GM21390 (cell line): ENCODE measurements around the gene DCDC2C.
A peak's percentile ranks its signal among the peaks of the same experiment; 100 is the strongest.

Experiments
- ATAC-seq: cut with Tn5 transposase; IDR thresholded peaks from one replicate; pipeline ENCODE4 v1.9.1; 2021; ENCODE audit not compliant: unreplicated experiment

The DCDC2C gene

DNA sequence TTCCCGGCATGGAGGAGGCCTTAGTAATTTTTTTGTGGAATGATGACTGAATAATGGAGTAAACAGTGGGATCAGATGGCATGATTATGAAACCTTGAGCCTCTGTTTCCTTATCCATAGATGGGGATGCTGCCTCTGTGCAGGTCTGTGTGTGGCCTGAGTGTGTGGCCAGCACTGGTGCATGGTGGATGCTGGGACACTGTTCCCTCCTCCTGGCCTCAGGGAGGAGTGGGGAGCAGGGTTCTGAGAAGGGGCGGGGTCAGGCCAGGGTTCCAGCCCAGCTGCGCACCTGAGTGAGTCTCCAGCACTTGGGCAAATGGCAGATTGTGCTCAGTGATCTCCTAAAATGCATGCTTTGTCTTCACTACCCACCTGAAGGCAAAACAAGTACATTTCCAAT lies 66.4 kb downstream of the DCDC2C start:
- ATAC-seq, result no peak

DNA sequence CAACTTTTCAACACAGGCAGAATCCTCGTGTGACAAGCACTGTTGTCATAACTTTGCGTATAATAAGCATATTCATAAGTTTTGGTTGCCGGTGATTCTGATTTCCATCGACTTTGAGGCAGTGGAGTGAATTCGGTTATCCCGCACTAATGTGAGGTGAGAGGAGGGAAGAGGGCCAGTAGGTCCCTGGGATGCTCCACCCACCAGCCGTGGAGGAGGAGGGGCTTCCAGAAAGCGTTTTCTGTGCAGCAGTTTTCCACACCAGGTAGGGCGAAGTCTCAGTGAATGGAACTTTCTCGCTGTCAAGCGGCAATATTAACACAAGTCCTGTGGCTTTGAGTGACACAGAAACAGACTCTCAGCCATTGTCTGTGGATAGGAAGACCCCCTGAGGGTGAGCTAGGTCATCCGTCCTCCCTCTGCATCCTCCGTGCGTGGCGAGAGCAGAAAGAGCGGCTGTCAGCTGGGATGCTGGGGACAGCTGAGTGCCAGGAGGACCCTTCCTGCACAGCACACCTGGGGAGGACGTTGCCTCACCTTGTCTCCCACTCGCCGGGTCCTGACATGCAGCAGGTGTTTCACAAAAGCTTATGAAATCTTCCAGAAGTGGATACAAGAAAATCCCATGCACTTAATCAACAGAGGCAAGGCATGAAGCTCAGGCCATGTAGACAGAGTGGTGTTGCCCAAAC lies 67.5 kb downstream of the DCDC2C start:
- ATAC-seq, result no peak

DNA sequence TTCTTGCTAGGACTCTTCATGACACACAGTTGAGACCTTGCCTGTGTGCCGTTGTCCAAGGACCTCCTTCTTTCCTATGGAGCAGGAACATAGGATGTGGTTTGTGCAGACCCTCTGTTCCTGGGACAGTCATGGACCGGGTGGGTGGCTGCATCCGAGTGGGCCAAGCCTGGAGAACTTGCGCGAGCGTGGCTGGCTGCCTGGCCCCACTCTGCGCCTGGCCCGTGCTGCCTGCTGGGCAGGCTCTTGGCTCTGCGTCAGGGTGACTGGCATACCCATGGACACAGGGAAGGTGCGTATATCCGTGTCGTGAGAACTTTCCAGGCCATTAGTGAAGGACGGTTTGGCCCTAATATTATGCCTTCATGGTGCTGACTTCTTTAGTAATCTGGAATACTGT lies 68.2 kb downstream of the DCDC2C start:
- no peak for ATAC-seq

DNA sequence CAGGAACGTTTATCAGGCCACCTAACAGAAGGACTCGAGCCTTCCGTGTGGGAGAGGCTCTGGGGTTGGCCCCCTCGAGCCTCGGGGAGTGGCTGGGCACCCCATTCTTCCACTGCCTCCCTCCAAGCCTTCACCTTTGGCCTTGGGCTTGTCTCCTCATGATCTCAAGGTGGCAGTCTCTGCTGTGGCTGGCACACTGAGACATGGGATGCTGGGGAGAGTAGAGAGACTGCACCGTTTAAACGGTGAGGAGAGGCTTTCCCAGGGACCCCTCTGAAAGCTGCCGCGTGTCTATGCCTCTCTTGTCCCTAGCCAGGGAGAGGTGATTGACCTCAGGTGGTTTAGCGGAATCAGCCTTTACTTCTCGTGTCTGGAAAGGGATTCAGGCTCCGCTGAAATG lies 71.0 kb downstream of the DCDC2C start:
- ATAC-seq, result no peak

DNA sequence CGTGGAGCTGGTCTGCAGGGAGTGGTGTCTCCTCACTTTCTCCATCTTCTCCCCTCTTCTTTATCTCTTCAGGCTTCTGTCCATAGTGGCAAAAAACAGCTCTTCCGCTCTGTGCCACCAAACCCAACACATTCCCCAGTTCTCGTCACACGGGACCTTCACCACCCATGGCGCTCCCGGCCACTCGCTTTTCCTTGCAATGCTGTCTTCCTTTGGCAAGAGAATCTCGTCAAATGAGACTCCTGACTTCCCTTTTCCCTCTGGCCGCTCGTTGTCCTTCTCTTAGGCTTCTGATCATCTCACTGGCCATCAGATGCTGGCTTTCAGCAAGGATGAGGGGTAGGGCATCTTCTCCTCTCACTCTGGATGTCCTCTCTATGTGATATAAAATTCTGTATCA lies 72.9 kb downstream of the DCDC2C start:
- no peak for ATAC-seq

DNA sequence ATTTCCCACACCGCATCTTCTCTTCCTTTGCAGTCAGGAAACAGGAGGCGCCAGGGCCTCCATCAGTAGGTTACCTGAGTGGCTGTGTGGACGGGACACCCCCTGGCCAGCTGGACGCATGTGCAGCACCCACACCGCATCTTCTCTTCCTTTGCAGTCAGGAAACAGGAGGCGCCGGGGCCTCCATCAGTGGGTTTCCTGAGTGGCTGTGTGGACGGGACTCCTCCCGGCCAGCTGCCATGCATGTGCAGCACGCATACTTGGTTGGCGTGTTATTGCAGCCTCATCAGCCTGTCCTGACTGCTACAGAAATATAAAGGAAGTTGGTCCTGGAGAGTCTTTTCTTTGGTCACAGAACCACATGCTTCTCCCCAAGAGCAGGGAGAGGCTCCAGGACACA lies 74.6 kb downstream of the DCDC2C start:
- no peak for ATAC-seq

DNA sequence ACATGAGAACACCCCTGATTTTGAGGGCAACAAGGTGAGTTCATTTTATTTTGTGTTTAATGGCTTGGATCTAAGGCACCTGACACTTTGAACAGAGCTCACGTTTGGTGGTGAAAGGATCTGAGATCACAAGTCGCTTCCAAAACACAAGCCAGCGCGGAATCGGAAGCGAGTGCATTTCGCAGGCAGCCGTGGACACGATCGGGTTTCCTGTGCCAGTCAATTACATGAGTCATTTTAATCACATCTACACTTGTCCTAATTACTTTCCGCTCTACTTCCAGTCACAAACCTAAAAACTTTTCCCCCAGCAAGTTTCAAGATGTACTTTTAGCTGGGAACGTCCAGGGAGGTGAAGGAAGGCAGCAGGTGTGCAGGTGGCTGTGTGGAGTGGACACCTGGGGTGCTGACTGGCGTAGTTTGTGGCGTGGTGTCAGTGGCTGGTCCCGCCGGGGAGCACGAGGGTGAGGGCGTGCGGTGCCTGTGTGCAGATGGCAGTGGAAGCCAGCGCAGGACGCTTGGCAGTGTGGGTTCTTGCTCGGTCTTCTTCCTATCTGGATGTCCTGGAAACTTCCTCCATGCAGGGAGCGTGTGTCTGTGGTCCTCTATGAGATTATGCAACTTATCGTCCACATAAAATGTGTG lies 75.6 kb downstream of the DCDC2C start:
- ATAC-seq, result no peak

DNA sequence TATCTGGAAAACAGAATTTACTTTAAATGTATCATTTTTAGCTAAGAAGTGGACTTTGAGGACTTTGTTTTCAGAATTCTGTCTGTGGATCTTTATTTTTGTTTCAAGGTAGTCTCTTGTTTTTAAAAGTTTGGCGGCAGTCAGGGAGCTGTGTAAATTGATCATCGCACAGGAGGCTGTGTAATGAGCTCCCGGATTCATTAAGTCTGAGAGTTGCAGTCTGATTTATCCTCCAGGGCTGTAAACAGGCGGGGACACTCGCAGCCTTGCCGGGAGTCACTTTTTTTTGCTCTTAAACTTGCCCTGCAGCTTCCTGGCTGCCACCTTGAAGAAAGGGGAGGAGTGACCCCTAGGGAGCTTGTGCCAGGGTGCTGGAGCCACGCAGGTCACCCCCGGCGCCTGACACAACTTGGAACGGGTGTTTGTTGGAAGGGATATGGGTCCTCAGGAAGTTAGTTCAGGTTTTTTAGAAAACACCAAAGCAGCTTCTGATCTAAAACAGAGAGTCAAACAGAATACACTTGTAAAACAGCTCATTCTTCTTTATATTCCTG lies 76.2 kb downstream of the DCDC2C start:
- no peak for ATAC-seq

DNA sequence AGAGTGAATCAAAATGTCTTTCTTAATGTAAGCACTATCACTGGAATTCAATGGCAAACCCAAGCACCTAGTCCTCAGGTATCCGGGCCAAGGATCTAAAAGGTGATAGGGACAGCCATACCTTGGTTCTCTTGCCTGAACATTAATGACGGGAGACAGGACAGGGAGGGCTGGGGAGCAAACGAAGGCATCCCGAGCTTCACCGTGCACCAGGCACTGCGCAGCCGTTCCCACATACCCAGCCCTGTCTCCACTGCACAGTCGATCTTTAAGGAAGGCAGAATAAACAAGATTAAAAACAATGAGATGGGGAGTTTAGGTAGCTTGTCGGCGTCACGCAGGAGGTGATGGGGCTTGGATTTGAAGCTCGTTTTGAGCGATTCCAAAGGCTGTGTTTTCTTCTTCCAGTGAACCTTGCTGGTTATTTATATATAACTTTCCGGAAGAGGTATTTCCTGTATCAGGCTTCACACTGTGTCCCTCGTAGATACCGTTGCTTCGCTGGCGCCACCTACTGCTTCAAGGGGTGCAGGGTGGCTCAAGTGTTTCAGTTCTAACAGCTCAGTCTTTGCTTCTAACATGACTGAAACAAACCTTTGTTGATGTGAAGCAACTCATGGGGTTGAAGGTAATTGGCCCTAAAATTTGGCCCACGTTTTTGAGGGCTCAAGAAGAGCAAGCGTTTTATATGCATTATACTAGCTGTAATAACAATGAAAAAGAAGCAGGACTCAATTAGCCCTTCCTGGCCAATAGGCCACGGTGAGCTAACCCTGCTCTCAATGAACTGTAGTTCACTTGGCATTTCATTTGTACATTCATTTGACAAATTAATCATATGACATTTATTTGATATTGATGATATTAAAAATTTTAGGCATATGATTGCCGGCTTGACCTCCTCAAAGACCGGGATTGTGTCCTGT lies 77.4 kb downstream of the DCDC2C start:
- peak; percentile 98 for ATAC-seq

DNA sequence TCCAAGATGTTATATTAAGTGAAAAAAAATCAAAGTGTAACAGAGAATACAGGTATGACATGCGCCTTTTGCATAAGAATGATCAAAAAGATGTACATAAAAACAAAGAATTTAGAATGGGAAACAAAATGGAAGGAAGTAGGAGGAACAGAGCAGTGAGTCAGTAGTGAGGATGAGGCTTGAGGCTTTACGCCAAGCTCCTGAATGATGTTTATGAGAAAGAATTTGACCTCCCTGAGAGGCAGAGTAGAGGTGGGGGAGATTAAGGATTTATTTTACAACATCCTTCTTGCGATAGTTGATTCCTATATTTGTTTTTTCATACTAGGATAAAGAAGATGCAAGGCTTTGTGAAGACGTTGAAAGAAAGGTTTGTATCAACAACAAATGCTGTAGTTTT lies 81.4 kb downstream of the DCDC2C start:
- no peak for ATAC-seq

DNA sequence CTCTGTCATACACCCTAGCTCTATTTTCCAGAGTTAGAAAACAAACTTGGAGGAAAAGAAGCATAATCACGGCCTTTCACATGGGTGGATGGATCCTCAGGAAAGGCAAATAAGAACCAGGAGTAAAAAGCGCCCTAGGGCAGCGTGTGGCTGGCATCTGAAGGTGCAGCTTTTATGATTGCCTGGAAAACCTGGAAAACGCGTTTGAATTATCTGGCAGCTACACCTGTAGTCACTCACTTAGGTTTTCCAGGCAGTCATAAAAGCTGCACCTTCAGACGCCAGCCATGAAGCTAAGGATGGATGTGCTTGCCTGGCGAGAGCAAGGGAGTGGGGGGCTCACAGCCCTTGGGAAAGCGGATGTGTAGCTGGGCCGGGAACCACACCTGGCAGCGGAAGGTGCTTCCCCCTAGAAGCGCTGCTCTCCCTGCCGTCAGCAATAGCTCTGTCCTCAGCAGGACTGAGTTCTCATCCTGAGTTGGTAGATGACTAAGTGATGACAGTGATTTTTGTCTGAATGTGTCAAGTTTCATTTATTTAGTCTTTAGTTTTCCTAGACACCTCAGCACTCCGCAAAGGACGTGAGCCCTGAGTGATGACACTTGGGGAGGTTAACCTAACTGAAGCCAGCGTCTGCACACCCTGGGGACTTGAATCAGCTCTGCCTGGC lies 82.0 kb downstream of the DCDC2C start:
- no peak for ATAC-seq

DNA sequence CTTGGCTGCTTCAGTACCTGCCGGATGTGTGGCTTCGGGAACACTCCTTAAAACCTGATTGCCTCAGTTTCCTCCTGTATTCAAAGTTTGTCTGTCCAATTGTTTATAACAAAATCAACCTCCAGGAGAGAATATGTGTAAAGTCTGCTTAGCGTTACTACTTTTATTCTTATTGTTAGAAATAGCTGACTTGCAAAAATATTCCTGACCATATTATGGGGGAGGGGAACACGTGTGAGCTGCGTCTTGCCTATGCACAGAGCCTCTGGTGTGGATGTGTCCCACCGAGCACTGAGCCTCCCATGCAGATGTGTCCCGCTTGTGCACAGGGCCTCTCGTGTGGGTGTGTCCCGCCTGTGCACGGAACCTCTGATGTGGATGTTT lies 82.5 kb downstream of the DCDC2C start:
- ATAC-seq, result no peak

DNA sequence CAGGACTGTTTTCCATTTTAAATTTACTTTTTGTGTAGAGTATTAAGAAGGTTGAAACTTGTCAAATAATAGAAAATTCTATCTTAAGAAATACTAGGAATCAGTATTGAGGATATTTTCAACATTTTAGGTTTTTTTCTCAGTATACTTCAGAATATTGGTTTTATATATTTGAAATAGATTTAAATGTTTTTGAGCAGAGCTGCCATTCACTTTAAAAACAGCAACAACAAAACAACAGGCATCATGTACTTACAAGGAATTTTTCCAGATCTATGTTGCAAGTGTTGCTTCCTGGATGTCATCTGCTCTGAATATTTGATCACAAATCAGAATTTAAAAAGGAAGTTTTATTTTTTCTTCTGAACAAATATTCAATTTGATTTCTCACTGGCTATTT lies 84.4 kb downstream of the DCDC2C start:
- ATAC-seq, result no peak

DNA sequence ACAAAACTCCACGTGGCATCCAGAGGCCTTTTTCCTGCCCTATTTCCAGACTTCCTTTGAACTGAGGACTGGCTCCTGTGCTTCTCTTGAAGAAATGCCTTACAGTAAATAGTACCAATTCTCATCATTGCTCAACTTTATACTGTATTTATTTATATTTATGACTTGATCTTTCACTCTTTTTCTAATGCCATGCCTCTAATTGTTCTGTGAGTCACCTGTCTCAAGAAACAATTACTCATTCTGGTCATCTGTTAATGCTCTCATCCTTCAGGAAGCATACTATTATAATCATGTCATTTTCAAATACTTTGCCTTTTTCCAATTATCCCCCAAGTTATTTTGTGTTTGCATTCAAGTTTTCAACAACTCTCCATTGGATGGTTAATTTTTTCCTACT lies 85.9 kb downstream of the DCDC2C start:
- ATAC-seq, result no peak

DNA sequence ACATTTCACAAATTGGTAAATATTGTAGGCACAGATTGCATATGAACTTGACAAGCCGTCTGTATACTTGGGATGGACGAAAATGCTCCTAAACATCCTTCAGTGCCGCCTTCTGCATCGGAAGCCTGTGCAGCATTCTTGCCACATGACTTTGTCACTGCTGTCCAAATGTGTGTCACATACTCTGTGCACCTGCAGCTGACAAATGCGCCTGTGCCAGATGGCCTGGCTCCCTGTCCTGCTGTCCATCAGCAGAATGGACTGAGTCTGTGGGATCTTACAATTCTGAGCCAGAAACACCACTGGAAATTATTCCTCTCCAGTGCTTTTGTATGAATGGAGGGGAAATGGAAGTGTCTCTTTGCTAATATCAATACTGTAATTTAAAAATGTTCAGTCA lies 89.9 kb downstream of the DCDC2C start:
- ATAC-seq, result no peak

DNA sequence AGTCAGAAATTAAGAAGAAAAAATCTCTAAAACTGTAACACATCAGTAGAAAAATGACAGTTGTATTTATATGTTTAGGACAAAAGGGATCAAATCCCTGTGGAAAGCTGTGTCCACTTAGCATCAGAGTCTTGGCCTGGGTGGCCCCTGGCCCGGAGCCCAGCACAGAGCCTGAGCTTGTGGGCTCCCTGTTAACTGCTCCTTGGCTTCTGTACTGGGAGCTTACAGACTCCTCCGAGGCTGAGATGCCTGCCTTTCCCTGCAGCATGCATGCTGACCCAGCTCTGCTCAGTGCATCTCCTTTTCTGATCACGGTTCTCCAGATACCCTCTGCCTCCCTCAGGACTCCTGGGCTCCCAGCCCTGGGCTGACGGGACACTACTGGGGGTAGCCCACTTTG lies 98.1 kb downstream of the DCDC2C start:
- no peak for ATAC-seq

DNA sequence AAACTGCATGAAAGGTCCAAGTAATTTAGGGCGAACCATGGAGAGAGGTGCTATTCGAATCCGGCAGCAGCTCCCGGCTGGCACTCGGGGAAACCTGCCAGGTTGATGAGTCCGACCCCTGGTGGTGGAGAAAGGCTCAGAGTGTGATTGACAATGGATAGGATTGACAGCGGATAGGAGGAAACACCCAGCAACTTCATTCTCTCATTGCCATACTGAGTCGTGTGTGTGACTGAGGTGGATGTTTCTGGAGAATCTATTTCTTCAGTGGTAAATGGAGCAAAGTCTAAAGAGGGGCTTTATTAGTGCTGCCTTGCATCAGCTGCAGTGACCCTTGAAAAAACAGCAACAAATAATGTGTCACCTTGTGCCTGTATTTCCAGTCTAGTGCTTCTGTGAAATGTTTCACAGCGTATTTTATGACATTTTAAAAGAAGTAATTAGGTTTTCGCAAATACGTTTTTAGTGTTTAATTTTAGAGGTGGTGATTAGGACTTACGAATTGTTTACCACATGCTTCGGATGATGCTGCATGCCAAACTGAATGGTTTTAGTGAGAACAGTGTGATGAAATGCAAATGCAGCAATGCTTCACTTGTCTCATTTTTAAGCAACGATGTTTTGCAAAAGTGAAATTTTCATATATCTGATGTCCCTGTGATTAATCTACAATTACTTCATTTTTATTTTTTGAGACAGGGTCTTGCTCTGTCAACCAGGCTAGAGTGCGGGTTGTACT lies 102.0 kb downstream of the DCDC2C start:
- no peak for ATAC-seq

DNA sequence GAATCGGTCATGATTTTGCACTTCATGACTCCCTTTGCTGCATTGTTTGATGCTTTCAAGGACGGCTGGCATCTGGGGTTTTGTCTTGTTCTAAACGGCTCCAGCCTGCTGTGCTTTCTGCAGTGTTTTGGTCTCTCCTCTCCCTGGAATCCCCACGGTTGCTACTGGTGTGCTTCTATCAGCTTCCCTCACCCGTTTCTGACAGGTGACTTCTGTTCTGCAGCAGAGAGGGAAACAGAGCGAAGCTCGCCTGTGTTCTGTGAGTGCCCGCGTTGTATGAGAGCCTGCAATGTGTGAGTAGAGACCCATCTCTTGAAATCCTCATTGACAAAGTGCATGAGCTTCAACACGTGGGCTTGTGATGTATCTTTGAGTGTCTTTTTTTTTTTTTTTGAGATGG lies 102.8 kb downstream of the DCDC2C start:
- no peak for ATAC-seq

DNA sequence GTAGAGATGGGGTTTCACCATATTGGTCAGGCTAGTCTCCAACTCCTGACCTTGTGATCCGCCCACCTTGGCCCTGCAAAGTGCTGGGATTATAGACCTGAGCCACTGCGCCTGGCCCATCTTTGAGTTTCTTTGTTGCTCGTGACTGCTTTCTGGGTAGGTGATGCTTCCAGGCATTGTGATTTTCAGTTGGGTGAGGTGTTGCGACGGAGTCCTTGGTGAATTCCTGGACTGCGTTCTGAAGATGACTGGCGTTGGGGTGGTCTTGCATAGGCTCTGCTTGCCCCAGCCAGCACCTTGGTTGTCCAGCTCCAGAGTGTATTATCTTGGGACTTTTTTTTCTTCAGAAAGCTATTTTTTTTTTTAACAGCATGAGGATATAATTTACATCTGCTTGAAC lies 103.4 kb downstream of the DCDC2C start:
- no peak for ATAC-seq

DNA sequence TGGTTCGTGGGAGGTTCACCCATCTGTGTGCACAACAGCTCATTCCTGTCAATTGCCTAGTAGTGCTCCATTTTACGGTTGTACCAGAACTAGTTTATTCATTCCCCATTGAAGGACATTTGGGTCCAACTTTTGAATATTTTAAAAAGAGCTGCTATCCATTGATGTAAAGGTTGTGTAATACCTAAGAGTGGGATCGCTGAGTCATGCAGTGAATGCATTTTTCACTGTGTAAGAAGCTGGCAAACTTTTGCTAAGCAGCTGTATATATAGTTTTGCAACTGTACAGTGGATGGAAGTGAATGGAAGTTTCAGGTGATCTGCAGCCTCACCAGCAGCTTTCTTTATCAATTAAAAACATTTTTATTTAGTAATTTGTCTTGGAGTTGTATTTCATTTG lies 104.5 kb downstream of the DCDC2C start:
- ATAC-seq, result no peak
